Choroid plexus epithelial cell (primary cell): Measurements from ENCODE around the gene SEZ6L.

ENCODE experiments used
- DNase-seq: peaks from one replicate; pipeline ENCODE4 v3.0.0-alpha.2; 2010; ENCODE audit warnings: low read depth
- H3K4me3 ChIP-seq: 2 replicates; pipeline ENCODE4 v1.5.1; 2011; ENCODE audit warnings: low read depth, mild to moderate bottlenecking, control low read depth, low read length, moderate library complexity
- TF ChIP-seq, protein P1 (sequence below): conservative IDR thresholded peaks from 2 replicates; pipeline ENCODE4 v1.5.1; 2011; ENCODE audit warnings: low read depth, mild to moderate bottlenecking, control low read depth, inconsistent platforms, low read length, moderate library complexity

SEZ6L gene

DNA sequence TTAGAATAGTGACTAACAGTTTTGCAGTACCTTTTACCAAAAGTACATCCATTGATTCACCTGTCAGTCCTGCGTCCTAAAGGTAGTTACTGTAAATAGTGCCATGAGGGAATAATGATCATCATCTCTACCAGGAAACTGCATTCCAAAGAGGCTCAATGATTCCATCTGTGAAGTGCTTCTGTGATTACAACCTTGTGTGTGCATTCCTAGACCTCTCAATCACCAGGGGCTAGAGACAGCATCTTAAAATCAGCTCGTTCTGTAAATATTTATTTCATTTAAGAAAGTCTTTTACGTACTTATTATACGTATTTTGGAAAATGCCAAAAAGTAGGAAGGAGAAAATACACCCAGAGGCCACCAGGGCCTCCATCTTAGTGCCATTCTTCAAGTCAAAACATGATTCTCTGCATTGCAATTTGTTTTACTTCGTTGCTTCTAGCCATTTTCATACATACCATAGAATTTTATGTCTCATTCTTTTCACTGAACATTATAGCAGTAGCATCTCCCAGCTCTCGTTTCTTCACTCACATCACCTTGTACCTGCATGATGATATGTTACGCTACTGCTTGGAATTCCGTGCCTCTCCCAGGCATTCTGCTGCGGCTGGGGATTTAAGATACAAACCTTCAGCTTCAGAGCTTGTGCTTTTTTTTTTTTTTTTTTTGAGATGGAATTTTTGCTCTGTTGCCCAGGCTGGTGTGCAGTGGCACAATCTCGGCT lies 117.0 kb downstream of the SEZ6L start:
- H3K4me3 ChIP-seq: no peak overlapping the region
- DNase-seq: no peak
- TF ChIP-seq, protein P1, sequence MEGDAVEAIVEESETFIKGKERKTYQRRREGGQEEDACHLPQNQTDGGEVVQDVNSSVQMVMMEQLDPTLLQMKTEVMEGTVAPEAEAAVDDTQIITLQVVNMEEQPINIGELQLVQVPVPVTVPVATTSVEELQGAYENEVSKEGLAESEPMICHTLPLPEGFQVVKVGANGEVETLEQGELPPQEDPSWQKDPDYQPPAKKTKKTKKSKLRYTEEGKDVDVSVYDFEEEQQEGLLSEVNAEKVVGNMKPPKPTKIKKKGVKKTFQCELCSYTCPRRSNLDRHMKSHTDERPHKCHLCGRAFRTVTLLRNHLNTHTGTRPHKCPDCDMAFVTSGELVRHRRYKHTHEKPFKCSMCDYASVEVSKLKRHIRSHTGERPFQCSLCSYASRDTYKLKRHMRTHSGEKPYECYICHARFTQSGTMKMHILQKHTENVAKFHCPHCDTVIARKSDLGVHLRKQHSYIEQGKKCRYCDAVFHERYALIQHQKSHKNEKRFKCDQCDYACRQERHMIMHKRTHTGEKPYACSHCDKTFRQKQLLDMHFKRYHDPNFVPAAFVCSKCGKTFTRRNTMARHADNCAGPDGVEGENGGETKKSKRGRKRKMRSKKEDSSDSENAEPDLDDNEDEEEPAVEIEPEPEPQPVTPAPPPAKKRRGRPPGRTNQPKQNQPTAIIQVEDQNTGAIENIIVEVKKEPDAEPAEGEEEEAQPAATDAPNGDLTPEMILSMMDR: no peak

DNA sequence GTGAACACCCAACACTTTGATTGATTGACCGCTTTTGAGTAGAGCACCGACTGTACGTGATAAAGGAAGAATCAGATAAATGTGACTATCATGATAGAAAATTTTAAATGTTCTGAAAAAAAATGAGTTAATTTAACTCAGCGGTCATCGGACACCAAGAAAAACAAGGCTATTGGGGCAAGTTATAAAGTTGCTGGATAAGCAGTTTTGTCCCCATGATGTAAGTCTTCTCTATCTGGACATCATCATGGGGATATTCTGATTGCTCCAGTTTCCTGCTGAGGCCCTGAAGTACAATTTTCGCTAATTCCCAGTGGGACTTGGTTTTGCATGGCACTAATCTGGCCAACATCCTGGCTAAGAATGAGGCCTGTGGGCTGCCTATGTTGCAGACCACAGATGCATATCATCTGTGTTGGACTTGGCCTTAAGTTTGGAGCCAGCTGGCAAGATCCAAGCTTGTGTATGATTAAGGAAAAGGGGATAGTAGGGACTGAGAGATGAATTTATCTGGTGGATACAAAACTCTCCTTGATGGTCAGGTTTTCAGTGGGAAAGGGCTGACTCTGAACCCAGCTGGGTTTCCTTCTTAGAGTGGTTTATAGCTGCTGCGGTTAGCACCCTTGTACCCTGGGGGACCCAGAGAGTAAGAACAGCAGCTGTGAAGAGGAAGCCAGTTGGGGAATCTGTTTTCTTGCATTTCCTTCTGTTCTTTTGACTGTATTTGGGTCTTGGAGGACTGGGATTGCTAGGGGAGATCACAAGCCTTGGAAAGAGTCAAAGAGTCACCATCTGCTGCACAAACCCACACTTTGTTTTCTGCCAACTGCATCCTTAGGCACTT lies 118.3 kb downstream of the SEZ6L start:
- DNase-seq: no peak
- TF ChIP-seq, protein P1: no peak
- no peak overlapping the region for H3K4me3 ChIP-seq

DNA sequence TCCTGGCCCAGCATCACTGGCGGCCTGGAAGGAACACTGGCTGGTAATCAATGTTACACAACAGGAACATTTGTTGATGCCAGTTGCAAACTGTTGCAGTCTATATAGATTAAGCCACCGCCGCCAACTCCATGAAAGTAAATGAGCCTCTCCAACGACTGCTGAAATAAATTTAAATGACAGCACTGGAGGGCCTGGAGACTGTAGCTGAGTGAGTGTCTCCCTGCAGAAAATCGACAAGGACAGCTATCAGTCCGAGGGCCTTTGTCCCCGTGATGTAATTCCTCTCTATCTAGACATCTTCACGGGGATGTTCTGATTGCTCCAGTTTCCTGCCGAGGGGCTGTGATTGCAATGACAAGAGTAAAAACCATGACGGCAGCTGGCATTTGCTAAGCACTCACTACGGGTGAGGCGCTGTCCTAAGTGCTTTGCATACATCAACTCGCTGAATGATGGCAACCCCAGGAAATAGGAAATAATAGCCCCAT lies 120.4 kb downstream of the SEZ6L start:
- H3K4me3 ChIP-seq: no peak overlapping the region
- TF ChIP-seq, protein P1: no peak
- no peak for DNase-seq

DNA sequence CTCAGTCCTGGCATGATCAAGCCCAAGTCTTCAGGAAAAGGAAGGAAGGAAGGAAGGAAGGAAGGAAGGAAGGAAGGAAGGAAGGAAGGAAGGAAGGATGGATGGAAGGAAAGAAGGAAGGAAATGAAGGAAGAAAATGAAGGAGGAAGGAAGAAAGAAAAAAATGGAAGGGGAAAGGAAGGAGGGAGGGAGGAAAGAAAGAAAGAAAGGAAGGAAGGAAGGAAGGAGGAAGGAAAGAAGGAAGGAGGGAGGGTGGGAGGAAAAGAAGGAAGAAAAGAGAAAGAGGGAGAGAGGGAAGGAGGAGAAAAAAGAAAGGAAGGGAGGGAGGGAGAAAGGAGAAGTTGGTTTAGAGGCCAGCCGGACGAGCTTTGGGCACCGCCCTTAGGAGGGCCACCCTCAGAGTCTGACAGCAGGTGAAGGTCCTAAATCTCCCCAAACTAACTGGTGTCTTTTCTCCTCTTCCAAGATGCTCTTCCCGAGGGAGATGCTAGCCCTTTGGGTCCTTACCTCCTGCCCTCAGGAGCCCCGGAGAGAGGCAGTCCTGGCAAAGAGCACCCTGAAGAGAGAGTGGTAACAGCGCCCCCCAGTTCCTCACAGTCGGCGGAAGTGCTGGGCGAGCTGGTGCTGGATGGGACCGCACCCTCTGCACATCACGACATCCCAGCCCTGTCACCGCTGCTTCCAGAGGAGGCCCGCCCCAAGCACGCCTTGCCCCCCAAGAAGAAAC lies 122.8 kb downstream of the SEZ6L start:
- no peak overlapping the region for H3K4me3 ChIP-seq
- TF ChIP-seq, protein P1: no peak
- DNase-seq: no peak

DNA sequence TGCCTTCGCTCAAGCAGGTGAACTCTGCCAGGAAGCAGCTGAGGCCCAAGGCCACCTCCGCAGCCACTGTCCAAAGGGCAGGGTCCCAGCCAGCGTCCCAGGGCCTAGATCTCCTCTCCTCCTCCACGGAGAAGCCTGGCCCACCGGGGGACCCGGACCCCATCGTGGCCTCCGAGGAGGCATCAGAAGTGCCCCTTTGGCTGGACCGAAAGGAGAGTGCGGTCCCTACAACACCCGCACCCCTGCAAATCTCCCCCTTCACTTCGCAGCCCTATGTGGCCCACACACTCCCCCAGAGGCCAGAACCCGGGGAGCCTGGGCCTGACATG lies 123.4 kb downstream of the SEZ6L start:
- TF ChIP-seq, protein P1: no peak

DNA sequence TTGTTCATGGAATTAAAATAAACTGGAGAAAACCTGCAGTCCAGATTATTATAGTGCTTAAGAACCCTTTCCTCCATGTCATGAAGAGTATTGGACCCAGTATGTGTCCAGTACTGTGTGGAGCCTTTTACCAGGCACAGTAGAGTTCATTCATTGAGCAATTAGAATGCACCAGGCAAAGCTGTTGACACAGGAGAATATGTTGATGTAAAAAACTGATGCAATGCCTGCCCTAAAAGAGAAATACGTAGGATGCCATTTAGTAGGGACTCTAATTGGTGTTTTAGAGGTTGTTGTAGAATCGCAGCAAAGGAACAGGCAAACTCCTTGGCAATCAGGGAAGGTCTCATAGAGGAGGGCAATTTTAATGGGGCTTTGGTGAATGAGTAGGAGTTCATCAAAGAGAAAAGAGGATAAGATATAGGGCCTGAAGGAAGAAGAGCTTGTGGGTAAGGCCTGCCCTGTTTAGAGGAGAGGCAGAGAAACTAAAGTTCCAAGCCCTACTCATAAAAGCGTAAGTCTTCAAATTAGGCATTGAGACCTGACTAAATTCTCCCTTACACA lies 126.4 kb downstream of the SEZ6L start:
- DNase-seq: no peak
- H3K4me3 ChIP-seq: no peak overlapping the region
- TF ChIP-seq, protein P1: no peak

More for the DNA sequence above, 123.4 kb downstream of the SEZ6L start:
- no peak for DNase-seq
- H3K4me3 ChIP-seq: no peak overlapping the region
